HG03039 (cell line): ENCODE data around the gene PTP4A2.
"Not testable (repeated sequence)": the region's sequence is repeated elsewhere in the genome, so short reads cannot be mapped to it uniquely, and the experiment has no call there.

Experiments
- ATAC-seq: cut with Tn5 transposase; IDR thresholded peaks from one replicate; pipeline ENCODE4 v1.9.1; 2021; ENCODE audit warnings: mild to moderate bottlenecking, moderate library complexity; ENCODE audit not compliant: unreplicated experiment

Gene PTP4A2

GRCh38 chr1:31951276-31951675 lies 13.1 kb upstream of the PTP4A2 start:
- no peak for ATAC-seq

- no peak for ATAC-seq
These were observed 11.7 kb upstream of the PTP4A2 start for GRCh38 chr1:31949862-31950261.

DNA sequence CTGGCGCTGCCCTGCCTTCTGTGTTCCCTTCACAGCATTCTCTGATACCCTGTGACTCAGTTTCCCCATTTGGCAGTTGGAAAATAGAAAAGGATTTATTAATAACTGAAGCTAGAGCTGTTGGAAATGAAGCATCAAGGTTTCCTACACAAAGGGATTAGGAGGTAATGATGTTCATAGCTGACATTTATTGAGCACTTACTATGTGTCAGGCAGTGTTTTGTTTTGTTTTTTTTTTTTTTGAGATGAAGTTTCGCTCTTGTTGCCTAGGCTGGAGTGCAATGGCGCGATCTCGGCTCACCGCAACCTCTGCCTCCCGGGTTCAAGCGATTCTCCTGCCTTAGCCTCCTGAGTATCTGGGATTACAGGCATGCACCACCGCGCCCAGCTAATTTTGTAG lies 7.5 kb upstream of the PTP4A2 start:
- not testable (repeated sequence) for ATAC-seq

GRCh38 chr1:31944205-31945089 lies 6.3 kb upstream of the PTP4A2 start:
- peak; percentile 63 for ATAC-seq

DNA sequence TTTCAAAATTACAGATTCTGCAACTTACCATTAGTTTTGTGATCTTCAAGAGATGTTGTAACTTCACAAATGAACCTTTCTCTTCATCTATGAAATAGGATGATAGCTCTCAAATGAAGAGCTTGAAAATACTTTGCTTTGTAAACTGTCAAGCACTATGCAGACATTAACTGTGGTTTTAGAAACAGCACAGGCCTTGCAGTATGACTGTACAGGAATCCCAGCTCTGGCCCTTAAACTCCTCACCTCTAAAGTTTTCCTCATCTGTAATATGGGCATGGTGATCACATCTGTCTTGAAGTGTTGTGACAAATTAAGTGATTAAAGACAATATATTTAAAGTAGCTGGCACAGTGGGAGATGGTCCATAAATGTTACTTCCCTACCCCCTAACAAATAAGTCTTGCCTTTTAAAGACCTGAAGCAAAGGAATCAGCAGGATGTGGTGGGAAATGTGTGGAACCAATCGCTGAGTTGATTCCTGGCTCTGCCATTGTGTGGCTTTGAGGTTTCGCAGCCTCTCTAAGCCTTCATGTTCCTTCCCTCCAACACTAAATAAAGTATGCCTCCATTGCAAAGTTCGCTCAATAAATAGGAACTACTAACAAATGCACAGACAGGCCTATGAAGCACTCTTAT lies 5.5 kb upstream of the PTP4A2 start:
- no peak for ATAC-seq

DNA sequence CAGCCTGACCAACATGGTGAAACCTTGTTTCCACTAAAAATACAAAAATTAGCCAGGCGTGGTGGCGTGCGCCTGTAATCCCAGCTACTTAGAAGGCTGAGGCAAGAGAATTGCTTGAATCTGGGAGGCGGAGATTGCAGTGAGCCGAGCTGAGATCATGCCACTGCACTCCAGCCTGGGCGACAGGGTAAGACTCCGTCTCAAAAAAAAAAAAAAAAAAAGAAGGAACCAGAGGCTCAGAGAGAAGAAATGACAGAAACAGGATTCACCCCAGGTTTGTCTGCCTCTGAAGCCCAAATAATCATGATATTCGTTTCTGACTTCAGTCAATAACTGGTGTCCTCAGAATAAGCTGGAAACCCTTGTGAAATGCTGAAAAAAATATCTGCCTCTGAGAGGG lies 3.9 kb upstream of the PTP4A2 start:
- not testable (repeated sequence) for ATAC-seq

DNA sequence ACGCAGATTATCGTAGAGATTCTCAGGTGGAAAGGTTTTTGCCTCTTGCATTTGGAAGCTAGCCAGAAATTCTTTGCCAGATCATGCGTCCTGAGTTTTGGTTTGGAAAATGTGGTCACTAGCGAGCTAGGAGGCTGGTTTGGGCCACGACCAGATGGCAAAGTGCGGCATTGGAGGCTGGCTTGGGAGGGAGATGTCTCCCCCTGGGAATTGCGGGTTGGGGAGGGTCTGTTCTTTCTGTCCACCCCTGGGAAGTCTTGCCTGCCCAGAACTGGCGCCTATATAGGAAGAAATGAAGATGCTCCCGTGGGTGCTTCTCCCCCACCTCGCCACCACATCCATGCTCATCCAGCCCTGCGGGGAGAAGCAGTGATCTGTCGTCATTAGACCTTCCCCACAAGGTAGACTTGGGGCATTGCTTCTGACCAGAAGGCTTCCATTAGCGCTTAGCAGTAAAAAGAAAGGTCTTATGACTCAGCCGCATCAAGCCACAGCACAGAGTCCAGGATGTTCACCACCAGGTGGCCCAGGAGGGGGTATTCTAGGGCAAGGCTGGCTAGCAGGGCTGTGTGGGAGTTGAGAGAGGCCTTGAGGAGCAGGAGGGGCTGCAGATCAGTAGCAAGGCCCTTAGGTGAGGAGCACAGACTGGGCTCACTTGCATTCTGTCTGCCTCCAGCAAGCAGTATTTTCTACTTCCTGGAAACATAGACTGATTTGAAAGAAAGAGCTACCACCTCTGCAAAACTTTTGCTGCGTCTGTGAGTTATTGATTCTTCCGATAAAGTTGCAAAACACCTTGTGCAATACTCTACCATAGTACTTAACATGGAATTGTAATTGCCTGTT lies 1.5 kb upstream of the PTP4A2 start:
- ATAC-seq: no peak

DNA sequence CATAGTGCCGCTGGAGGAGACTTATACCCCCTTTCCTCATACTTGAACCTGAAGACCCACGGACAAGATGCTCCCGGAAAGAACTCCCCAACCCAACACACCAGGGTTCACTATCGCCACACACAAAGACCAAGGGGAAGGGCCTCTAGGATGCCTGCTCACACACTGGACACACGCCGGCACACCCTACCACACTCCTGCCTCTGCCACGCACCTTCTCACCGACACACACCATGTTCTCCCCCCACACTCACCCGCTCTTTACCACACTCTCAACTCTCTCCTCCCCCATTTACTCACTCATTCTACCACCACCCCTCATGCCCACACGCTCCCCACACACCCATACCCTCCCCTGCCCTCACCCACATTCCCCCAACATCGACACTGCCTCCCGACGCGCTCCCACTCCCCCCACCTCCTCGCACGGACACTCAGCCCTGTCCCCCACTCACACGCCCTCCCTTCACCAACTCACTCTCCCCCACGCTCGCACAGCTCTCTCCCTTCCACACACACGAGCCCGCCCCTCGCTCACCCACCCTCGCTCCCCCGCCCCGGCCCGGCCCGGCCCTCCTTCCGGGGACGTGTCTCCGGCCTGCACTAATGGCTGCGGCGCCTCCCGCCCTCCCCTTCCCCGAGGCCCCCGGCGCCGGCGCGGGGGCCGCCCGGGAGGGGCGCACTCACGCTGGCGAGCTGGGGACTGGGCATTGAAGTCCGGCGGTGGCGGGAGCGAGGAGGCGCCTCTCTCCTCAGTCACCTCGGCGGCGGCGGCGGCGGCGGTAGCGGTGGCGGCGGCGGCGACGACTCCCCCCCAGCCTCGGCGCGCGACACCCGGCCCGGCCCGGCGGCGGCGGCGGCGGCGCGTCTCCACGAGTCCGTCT lies 626 bp downstream of the PTP4A2 start:
- ATAC-seq: peak; percentile 22

DNA sequence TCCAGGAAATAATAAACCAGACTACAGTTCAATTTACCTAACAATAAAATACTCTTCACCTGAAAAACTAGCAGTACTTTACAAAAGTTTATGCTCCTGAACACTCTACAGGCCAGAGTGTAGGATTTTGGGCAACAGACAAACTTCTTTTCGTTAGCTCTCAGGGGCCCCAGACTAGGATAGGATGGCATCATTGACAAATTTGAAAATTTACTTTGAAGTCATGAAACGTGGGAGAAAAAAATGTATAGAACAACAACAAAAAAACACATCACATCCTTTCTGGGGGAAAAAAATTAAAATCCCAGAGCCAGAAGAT lies 1.2 kb downstream of the PTP4A2 start:
- no peak for ATAC-seq

- no peak for ATAC-seq
These were observed 1.7 kb downstream of the PTP4A2 start for GRCh38 chr1:31936278-31936980.

DNA sequence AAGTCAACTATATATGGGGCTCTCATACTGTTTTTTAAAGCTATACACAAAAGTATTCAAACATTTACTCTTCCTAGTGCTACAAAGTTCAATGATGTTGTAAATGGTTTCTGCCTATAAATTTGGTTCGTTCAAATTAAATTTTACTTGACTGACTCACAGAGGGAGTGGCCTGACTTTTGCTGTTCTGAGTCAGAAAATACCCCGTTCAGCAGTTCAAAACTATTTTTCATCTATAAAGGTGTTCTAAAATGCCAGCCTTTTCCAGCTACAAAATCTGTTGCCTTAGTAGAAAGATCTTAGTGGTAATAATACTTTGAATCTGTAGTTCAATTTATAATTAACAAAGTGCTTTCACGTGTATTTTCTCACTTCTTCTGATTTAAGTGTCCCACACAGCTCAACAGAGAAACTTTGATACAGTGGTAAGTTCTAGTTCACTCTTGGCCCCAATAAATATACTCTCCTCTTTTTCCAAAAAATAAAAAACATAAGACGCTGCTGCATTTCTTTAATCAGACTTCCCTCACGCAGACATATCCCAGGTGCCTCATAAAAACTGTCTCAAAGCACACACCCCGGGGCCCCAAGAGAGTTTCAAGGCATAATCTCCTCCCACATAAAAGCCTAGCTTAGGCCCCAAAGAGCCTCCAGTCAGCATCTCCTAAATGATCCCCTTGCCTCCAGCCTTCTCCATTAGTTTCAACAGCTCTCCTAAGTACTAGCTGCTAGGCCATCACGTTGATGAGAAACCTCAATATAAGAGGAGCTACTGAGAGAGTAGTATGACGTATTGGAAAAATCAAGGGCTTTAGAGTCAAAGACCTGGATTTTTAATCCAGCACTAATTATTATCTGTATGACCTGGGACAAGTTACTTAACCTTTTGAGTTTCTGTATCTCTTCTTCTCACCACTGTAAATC lies 3.2 kb downstream of the PTP4A2 start:
- ATAC-seq: no peak

GRCh38 chr1:31932491-31933316 lies 5.5 kb downstream of the PTP4A2 start:
- ATAC-seq: no peak

- no peak for ATAC-seq
These were observed 6.5 kb downstream of the PTP4A2 start for GRCh38 chr1:31931593-31932225.

GRCh38 chr1:31930836-31931592 lies 7.2 kb downstream of the PTP4A2 start:
- no peak for ATAC-seq

GRCh38 chr1:31927661-31927980 lies 10.5 kb downstream of the PTP4A2 start:
- ATAC-seq: no peak

GRCh38 chr1:31926853-31927660 lies 11.1 kb downstream of the PTP4A2 start:
- no peak for ATAC-seq
